NCI-H1930 (cell line): Measurements from ENCODE around the gene STAG2.

Experiments
- DNase-seq, 2 experiments: peaks; one replicate each; lab custom pipeline; 2025; lab: John Stamatoyannopoulos, UW

The STAG2 gene

GRCh38 chrX:123975180-123975579 lies 13.7 kb downstream of the STAG2 start:
- DNase-seq, result no peak

GRCh38 chrX:123976706-123977316 lies 15.3 kb downstream of the STAG2 start:
- DNase-seq, result no peak

GRCh38 chrX:123983240-123983639 lies 21.7 kb downstream of the STAG2 start:
- no peak for DNase-seq

GRCh38 chrX:123986377-123986776 lies 24.9 kb downstream of the STAG2 start:
- no peak for DNase-seq

DNA sequence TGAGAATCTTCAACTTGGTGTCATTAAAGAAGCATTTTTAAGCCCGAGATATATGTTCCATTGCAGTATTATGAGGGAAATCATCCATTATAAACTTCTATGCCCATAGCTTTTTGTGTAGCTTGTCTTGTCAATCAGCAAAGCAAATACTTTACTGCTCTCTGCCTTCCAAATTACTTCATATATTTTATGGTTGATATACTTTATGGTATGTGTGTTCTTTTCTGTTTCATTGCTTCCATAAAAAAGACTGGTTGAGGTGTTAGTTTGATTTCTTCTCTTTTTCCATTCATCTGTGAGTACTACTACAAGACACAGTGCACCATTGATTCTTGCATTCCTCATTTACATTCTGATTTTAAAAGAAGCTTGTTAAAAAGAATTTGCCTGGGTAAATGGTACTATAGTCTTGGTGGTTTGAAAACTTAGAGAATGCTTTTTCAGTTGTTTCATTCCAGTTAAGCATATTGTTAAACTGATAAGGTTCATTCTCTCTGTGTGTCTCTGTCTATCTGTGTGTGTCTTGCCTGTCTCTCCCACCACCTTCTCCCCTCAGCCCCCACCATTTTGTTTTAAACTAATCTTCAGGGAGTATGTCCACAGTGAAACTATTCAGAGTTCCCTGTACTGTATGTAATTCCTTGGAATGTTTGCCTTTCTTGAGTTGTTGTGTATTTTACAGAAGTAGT lies 27.1 kb downstream of the STAG2 start:
- DNase-seq, result no peak

- DNase-seq, result no peak
Measured at GRCh38 chrX:123989235-123989634, 27.7 kb downstream of the STAG2 start.

- DNase-seq, result no peak
Measured at GRCh38 chrX:123990169-123990568, 28.7 kb downstream of the STAG2 start.

GRCh38 chrX:123990602-123991001 lies 29.1 kb downstream of the STAG2 start:
- no peak for DNase-seq

- DNase-seq, result no peak
Measured at GRCh38 chrX:123993326-123993725, 31.8 kb downstream of the STAG2 start.

GRCh38 chrX:123993904-123994635 lies 32.6 kb downstream of the STAG2 start:
- DNase-seq, result no peak

DNA sequence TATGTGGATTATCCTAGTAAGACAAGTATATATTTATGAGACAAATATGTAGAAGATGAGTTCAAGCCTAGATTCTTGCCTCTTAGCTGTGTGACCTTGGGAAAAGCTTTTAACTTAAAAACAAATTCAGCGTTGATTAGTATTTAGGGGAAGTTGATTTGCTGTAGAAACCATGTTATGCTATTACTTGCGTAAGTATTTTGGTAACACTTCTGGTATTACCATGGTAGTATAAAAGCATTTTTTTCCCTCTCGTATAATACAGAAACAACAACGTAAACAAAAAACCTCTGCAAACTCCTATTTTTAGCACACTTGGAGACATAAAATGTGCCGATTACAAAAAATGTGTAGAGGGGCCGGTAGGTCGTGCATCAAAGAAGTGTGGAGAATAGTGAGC lies 33.2 kb downstream of the STAG2 start:
- DNase-seq, result no peak

GRCh38 chrX:124001581-124001980 lies 40.1 kb downstream of the STAG2 start:
- DNase-seq, result no peak

DNA sequence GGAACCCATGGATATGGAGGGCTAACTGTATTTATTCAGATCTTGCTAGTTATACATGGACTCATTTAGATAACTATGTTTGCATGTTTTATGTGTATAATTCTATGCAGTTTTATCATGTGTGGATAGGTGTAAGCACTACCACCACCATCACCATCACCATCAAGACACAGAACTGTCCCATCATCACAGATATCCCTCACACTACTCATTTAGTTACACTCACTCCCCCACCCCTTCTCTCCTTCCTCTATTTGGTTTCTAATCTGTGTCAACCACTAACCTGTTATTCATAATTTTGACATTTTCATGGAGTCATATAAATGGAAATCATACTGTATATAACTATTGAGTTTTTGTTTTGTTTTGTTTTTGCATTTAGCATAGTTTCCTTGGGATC lies 43.7 kb downstream of the STAG2 start:
- no peak for DNase-seq

- no peak for DNase-seq
Measured at GRCh38 chrX:124010157-124010556, 48.7 kb downstream of the STAG2 start.

GRCh38 chrX:124010566-124010965 lies 49.1 kb downstream of the STAG2 start:
- DNase-seq, result no peak

- no peak for DNase-seq
Measured at GRCh38 chrX:124015721-124016120, 54.2 kb downstream of the STAG2 start.

DNA sequence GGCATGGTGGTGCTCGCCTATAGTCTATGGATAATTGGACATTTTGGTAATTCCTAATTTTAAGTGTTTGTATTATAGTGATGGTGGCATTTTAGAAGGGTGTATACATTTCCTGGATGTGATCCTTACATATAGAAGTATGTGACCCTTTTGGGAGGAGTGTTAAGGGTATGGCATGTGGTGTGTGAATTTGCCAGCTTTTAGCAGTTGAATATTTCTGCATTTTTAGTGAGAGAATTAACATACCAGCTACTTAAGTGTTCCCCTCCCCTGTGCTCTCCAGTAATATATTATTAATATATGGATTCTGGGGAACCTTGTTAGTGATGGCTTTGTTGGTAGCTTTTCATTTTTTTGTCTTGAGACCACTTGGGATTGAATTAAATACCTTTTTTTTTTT lies 55.3 kb downstream of the STAG2 start:
- DNase-seq, result no peak

GRCh38 chrX:124018023-124018422 lies 56.5 kb downstream of the STAG2 start:
- DNase-seq, result no peak

GRCh38 chrX:124023838-124024238 lies 62.3 kb downstream of the STAG2 start:
- DNase-seq, result no peak

DNA sequence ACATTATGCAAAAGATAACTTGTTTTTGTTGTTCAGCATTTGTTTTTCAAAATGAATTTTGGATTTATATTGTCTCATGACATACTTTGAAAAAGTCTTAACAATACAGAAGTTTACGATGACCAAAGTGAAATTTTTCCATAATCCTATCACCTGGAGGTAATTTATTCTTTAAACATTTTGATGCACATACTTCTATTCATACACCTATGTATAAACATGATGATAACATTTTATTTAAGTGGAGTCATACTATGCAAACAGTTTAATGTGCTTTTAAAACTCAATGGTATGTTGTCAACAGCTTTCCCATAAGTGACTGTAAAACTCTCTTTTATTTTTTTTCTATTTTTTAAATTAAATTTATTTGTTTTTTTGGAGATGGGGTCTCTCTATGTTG lies 65.0 kb downstream of the STAG2 start:
- no peak for DNase-seq

DNA sequence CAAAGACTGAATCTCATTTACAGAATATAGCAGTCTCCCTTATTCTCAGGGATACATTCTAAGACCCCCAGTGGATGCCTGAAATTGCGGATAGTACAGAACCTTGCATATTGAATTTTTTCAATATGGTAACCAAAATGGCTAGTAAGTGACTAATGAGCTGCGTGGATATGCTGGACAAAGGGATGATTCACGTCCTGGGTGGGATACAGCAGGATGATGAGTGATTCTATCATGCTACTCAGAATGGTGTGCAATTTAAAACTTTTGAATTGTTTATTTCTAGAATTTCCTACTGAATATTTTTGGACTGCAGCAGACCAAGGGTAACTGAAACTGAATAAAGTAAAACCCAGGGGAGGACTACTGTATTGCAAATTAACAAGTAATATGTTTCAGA lies 66.7 kb downstream of the STAG2 start:
- DNase-seq, result no peak

GRCh38 chrX:124030520-124030919 lies 69.0 kb downstream of the STAG2 start:
- DNase-seq, result no peak

- no peak for DNase-seq
Measured at GRCh38 chrX:124033821-124034220, 72.3 kb downstream of the STAG2 start.
